Inflammatory macrophage treated with lipopolysaccharide for 1 hour (primary cell): Measurements from ENCODE around the gene APOL5.
"Not testable (repeated sequence)": the region's sequence is repeated elsewhere in the genome, so short reads cannot be mapped to it uniquely, and the experiment has no call there.

ENCODE experiments used
- DNase-seq, 2 donors: peaks; one replicate each; pipeline ENCODE4 v3.0.0-alpha.2; 2020 to 2022

Gene APOL5, protein sequence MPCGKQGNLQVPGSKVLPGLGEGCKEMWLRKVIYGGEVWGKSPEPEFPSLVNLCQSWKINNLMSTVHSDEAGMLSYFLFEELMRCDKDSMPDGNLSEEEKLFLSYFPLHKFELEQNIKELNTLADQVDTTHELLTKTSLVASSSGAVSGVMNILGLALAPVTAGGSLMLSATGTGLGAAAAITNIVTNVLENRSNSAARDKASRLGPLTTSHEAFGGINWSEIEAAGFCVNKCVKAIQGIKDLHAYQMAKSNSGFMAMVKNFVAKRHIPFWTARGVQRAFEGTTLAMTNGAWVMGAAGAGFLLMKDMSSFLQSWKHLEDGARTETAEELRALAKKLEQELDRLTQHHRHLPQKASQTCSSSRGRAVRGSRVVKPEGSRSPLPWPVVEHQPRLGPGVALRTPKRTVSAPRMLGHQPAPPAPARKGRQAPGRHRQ

GRCh38 chr22:35717572-35717971 lies at the start of gene APOL5:
Gene APOL5 (plus strand): TSS chr22:35717872. CDS start chr22:35717872, 0 bp downstream.
- DNase-seq, result no peak

GRCh38 chr22:35674335-35674734 lies 43.3 kb upstream of the APOL5 start:
- no peak for DNase-seq

- not testable (repeated sequence) for DNase-seq
Observed at GRCh38 chr22:35676065-35676464, 41.6 kb upstream of the APOL5 start.

DNA sequence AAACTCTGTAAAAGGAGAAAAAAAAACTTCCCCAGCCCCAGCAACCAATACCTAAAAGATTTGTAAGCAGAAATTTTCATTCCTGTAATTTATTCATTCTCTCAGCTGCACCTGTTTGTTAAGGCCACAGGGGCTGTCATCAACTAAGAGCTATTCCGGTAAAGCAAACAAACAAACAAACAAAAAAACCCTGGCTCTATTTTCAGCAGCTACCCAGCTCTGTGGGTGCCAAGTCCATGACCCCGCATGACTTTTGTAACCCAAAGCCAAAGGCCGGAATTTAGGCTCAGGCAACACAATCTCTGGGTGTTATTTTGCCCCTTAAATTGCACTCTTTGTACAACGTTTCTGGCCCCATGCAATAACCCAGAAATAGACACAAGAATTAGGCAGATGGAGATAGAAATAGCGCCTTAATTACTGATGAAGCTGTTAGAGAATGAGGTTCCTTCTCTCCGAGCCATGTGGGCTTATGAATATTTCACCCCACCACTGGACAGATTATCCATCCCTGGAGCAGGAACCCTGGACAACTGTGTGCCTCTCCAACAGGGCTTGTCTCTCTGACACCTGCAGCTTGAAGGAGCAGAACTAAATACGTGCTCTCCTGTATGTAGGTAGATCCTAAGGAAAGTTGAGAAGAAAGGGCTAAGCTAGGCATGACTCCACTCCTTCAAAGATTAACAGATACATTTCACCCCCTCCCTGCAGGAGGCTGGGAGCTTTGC lies 40.0 kb upstream of the APOL5 start:
- DNase-seq, result no peak

GRCh38 chr22:35678836-35679235 lies 38.8 kb upstream of the APOL5 start:
- DNase-seq, result peak; percentile 27 to 35

DNA sequence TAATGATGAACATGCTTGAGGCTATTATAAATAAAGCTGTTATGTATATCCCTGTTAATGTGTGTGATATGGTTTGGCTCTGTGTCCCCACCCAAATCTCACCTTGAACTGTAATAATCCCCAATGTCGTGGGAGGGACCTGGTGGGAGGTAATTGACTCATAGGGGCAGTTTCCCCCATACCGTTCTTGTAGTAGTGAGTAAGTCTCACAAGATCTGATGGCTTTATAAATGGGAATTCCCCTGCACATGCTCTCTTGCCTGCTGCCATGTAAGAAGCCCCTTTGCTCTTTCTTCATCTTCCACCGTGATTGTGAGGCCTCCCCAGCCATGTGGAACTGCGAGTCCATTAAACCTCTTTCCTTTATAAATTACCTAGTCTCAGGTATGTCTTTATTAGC lies 38.2 kb upstream of the APOL5 start:
- DNase-seq, result peak; percentile 74 to 84

DNA sequence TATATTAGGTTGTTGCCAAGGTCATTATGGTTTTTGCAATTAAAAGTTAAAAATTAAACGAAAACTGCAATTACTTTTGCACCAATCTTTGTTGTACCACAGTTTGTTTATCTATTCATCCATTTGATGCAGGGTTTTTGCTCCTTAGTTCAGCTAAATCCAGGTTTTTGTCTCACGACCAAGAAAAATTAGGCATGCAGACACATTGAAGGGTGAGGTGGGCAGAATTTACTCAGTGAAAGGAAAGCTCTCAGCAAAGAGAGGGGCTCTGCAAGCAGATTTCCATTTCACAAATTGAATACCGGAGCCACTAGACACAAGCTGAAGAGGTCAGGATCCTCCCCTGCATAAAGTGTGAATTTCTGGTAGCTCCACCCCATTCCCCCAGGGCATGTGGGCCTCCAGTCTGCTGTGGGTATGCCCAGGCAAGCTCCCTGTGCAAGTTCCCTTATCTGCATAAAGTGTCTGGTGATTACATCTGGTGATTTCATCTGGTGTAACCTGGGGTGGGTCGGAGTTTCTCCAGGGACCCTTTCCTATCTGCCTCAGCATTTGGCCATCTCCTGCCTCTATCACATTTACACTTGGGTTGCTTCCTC lies 36.1 kb upstream of the APOL5 start:
- DNase-seq, result no peak

GRCh38 chr22:35683560-35683959 lies 34.1 kb upstream of the APOL5 start:
- DNase-seq, result no peak

DNA sequence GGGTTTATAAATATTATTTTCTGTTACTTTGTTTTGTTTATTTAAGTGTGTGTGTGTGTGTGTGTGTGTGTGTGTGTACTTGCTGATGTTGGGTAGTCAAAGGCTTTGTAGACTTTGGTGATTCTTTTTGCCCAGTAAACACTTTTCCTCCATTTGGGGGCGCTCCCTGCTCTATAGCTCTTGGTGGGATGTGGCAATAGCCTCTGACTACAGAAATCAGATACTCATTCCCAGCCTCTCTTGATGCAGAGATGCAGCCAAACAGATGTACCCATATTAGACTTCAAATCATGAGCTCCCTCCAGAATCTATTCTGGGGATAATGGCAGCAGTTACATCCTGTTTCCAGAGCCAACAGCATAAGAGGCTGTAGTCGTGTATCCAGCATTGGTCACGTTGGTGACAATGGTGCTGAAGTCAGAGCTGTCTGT lies 33.4 kb upstream of the APOL5 start:
- DNase-seq, result no peak

- no peak for DNase-seq
Observed at GRCh38 chr22:35684732-35685131, 32.9 kb upstream of the APOL5 start.

GRCh38 chr22:35685731-35686130 lies 31.9 kb upstream of the APOL5 start:
- DNase-seq, result no peak

DNA sequence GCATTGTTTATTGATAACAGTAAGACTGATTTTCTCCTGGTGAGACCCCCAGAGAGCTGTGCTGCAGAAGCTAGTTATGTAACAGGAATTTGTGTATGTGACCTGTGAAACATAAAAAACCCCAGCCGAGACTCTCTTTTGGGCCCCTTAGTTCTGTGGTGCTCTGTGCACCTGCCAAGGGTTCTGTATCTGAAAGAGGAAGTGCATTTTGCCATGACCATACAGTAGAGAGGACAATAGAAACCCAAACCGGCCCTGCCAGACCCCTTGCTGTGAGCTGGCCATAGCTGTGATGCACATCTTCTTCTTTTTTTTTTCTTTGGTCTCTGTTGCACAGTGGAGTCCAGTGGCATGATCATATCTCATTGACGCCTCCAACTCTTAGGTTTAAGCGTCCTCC lies 31.4 kb upstream of the APOL5 start:
- no peak for DNase-seq

DNA sequence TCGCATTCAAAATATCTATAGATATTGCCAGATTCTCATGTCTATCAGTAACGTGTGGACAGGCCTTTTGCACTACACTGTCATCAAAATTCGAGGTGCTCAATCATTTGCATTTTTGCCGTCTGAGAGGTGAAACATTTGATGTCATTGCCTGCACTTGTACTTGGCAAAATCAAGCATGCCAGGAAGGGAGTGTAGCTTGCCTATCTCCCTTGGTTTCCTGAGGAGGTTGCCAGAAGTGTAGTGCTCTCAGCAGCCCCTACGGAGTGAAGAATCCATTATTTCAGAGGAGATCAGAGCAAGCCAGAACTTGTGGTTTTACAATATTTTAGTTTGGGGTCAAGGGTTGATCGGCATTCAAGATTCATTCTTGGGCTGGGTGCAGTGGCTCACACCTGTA lies 30.2 kb upstream of the APOL5 start:
- DNase-seq, result no peak

DNA sequence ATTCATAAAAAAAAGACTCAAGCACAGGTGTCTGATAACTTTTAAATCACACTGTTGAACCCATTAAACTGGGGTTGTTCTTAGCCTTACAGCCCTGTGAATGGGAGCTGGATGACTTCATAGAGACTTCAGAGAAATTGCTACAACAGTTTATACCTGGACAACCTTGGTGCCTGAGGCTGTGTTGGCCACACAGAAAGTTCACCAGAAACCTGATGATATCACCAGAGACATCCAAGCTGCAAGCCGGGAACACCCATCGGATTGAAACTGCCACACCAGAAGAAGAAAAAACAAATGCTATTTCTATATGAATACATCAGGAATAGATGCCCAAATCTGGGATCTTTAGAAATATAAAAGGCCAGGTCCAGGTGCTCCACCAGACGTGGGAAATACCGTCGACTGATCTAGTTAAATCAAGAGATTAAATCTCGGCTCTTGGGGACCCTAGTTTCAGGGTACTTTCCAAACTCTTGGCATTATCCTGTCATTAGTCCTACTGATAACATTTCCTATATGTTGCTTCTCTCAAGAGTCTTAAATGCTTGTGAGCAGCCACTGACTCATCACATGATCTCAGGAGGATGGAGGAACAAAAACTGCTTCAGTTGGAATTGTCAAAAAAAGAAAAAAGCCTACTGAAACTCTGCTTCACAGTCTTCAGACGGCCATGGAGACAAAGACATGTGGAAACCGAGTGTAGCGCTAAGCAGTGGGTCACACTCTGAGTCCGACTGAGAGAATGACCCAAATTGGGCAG lies 28.6 kb upstream of the APOL5 start:
- no peak for DNase-seq

DNA sequence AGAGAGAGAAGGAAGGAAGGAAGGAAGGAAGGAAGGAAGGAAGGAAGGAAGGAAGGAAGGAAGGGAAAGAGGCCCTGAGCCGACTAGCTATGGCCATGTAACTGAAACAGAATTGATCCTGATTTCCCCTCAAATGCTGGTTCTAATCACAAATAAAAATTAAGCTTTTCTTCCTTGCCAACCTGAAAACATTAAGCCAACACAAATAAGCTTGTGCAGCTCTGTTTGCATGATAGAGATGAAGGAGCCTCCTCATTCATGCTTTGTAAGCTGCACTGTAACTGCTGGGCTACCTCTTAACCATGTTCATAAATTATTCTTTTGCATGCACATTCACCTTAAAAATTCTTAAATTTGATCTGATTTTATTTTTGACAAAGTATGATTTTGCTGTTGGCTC lies 27.7 kb upstream of the APOL5 start:
- DNase-seq, result no peak

DNA sequence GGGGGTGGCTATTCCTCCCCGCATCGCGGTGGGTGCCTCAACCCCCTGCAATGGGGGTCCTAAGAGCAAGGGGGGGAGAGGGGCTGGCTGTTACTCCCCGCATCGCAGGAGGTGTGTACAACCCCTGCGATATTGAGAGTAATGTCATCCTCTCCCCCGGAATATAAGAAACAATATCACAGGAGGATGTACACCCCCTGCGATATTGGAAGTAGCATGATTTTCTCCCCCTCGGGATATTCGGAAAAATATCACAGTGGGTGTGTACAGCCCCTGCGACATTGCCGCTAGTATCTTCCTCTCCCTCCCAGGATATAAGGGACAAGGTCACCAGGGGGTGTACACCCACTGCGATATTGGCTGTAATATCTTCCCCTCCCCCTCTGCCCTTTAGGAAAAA lies 22.5 kb upstream of the APOL5 start:
- no peak for DNase-seq

- DNase-seq, result no peak
Observed at GRCh38 chr22:35697142-35697541, 20.5 kb upstream of the APOL5 start.

DNA sequence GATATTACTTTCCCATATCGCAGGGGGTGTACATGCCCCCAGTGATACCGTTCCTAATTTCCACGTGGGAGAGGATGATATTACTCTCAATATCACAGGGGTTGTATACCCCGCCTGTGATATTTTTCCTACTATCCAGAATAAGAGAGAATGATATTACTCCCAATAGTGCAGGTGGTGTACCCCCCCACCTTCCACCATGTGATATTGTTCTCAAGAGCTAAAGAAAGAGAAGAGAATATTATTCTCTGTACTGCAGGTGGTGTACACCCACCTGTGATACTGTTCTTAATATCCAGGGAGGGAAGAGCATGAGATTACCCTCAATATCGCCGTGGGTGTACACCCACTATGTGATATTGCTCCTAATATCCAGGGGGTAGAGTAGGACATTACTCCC lies 17.8 kb upstream of the APOL5 start:
- DNase-seq, result not testable (repeated sequence)

- DNase-seq, result no peak
Observed at GRCh38 chr22:35703861-35704584, 13.6 kb upstream of the APOL5 start.

GRCh38 chr22:35705141-35705540 lies 12.5 kb upstream of the APOL5 start:
- no peak for DNase-seq

- DNase-seq, result no peak
Observed at GRCh38 chr22:35708453-35708852, 9.2 kb upstream of the APOL5 start.

- DNase-seq, result no peak
Observed at GRCh38 chr22:35708917-35709316, 8.8 kb upstream of the APOL5 start.
